ENCODE data around the gene FBXO46.

DNA sequence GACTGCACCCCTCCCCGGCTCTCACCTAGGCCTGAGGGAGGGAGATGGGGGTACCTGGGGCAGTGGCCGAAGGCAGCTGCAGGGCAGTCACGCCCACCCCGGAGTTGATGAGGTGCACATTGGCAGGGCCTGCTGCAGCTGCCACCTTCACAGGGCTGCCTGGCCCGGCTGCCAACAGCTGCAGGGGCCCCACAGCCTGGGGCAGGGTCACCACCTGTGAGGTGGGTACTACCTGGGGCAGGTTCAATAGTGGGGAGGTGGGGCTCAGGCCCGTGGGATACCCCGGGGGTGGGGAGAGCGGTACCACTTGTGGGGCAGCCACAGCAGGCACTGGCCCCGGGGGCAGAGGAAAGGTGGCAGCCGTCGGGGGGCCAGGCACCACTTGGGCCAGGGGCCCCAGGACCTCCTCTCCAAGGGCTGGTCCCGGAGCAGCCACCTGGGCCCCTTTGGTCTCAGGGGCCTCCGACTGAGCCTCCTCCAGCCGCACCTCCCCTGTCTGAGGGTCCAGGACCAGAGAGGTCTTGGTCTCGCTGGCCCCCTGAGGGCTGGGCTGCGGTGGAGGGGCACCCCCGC is 35.7 kb upstream of the FBXO46 start:
- TF ChIP-seq RFX5 (IDR thresholded peaks at IDR 0.05; ENCODE audit: low read depth, low read length) (no peak), POLR2A (IDR thresholded peaks at IDR 0.05; ENCODE audit: low read depth, low read length) (no peak), MAFK (IDR thresholded peaks at IDR 0.05; ENCODE audit: low read depth, low read length) (no peak), FOS (IDR thresholded peaks at IDR 0.05; ENCODE audit: low read depth, low read length) (no peak), CEBPB (IDR thresholded peaks at IDR 0.05; ENCODE audit: low read depth, low read length) (no peak), MXI1 (IDR thresholded peaks at IDR 0.05; ENCODE audit: borderline replicate concordance, low read depth, low read length) (no peak), SMC3 (IDR thresholded peaks at IDR 0.05; ENCODE audit: low read depth, low read length) (no peak), MAZ (IDR thresholded peaks at IDR 0.05; ENCODE audit: borderline replicate concordance, low read depth, low read length) (no peak), RAD21 (IDR thresholded peaks at IDR 0.05; ENCODE audit: low read length) (no peak)
- TF ChIP-seq, protein P1, sequence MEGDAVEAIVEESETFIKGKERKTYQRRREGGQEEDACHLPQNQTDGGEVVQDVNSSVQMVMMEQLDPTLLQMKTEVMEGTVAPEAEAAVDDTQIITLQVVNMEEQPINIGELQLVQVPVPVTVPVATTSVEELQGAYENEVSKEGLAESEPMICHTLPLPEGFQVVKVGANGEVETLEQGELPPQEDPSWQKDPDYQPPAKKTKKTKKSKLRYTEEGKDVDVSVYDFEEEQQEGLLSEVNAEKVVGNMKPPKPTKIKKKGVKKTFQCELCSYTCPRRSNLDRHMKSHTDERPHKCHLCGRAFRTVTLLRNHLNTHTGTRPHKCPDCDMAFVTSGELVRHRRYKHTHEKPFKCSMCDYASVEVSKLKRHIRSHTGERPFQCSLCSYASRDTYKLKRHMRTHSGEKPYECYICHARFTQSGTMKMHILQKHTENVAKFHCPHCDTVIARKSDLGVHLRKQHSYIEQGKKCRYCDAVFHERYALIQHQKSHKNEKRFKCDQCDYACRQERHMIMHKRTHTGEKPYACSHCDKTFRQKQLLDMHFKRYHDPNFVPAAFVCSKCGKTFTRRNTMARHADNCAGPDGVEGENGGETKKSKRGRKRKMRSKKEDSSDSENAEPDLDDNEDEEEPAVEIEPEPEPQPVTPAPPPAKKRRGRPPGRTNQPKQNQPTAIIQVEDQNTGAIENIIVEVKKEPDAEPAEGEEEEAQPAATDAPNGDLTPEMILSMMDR (conservative IDR thresholded peaks at IDR 0.05; ENCODE audit: low read depth, low read length), result no peak
- TF ChIP-seq, protein P2, sequence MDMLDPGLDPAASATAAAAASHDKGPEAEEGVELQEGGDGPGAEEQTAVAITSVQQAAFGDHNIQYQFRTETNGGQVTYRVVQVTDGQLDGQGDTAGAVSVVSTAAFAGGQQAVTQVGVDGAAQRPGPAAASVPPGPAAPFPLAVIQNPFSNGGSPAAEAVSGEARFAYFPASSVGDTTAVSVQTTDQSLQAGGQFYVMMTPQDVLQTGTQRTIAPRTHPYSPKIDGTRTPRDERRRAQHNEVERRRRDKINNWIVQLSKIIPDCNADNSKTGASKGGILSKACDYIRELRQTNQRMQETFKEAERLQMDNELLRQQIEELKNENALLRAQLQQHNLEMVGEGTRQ (IDR thresholded peaks at IDR 0.05; ENCODE audit: low read depth, low read length), result no peak
- TF ChIP-seq, protein P3, sequence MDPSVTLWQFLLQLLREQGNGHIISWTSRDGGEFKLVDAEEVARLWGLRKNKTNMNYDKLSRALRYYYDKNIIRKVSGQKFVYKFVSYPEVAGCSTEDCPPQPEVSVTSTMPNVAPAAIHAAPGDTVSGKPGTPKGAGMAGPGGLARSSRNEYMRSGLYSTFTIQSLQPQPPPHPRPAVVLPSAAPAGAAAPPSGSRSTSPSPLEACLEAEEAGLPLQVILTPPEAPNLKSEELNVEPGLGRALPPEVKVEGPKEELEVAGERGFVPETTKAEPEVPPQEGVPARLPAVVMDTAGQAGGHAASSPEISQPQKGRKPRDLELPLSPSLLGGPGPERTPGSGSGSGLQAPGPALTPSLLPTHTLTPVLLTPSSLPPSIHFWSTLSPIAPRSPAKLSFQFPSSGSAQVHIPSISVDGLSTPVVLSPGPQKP (IDR thresholded peaks at IDR 0.05; ENCODE audit: borderline replicate concordance, low read depth, low read length), result no peak

Measured in IMR-90 (cell line).